Stimulated activated CD4-positive, alpha-beta T cell treated with anti-CD3 and anti-CD28 coated beads, Interleukin-4, amount 100 ng/mL, for 24 hours (primary cell): ENCODE results near the gene MBOAT2.

Experiments used
- DNase-seq: peaks from one replicate; pipeline ENCODE4 v3.0.0-alpha.2; 2020

The MBOAT2 gene

GRCh38 chr2:8805278-8806210 lies 197.9 kb downstream of the MBOAT2 start:
- no peak for DNase-seq

GRCh38 chr2:8803658-8804379 lies 199.7 kb downstream of the MBOAT2 start:
- DNase-seq, result peak; percentile 63

- no peak for DNase-seq
Observed at GRCh38 chr2:8802741-8803140, 200.7 kb downstream of the MBOAT2 start.
